GM19395 (cell line): ENCODE data around the gene ZNF280B.

Experiments
- ATAC-seq: cut with Tn5 transposase; IDR thresholded peaks from one replicate; pipeline ENCODE4 v1.9.1; 2021; ENCODE audit warnings: mild to moderate bottlenecking, moderate library complexity; ENCODE audit not compliant: unreplicated experiment

Gene ZNF280B, protein sequence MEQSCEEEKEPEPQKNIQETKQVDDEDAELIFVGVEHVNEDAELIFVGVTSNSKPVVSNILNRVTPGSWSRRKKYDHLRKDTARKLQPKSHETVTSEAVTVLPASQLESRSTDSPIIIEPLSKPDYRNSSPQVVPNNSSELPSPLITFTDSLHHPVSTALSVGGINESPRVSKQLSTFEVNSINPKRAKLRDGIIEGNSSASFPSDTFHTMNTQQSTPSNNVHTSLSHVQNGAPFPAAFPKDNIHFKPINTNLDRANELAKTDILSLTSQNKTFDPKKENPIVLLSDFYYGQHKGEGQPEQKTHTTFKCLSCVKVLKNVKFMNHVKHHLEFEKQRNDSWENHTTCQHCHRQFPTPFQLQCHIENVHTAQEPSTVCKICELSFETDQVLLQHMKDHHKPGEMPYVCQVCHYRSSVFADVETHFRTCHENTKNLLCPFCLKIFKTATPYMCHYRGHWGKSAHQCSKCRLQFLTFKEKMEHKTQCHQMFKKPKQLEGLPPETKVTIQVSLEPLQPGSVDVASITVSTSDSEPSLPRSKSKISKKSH

DNA sequence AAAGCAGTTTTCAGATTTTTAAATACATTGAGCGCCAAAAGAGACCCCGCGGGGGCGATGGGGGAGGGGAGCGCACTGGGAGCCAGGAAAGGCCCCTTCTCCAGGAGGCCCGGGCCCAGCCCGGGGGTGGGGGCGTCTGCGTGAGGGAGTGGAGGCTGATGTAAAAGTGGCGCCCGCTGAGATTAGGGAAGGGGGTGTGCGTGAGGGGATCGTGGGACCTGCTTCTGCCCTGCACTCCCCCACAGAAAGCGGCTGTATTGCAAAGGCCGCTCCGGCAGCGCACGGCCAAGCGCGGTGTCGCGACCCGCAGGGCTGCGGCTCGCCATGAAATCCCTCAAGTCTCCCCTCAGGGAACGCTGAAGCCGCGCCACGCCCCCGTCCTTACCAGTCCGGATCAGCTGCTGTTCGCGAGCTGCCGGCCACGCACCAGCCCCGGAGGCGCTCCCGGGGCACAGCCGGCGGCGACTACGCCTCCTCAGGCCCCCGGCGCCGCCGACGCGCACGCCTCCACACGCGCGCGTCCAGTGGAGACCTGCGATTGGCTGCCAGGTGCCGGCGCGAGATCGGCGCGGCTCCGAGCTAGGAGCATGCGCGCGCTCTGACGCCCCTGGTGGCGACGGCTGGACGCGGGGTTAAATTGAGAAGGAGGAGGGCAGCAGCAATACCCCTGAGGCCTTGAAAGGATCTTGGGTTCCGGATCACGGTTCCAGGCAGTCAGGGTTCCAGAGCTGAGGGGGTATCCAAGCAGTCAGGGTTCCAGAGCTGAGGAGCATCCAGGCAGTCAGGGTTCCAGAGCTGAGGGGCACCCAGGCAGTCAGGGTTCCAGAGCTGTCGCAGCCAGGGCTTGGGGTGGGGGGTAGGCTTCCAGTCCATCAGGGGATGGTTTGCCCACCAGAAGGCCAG is at the start of gene ZNF280B:
Gene ZNF280B (minus strand): TSS at position 469 of the 903 bp plus-strand sequence. CDS start 19,344 bp downstream, outside the sequence.
- ATAC-seq: no peak

DNA sequence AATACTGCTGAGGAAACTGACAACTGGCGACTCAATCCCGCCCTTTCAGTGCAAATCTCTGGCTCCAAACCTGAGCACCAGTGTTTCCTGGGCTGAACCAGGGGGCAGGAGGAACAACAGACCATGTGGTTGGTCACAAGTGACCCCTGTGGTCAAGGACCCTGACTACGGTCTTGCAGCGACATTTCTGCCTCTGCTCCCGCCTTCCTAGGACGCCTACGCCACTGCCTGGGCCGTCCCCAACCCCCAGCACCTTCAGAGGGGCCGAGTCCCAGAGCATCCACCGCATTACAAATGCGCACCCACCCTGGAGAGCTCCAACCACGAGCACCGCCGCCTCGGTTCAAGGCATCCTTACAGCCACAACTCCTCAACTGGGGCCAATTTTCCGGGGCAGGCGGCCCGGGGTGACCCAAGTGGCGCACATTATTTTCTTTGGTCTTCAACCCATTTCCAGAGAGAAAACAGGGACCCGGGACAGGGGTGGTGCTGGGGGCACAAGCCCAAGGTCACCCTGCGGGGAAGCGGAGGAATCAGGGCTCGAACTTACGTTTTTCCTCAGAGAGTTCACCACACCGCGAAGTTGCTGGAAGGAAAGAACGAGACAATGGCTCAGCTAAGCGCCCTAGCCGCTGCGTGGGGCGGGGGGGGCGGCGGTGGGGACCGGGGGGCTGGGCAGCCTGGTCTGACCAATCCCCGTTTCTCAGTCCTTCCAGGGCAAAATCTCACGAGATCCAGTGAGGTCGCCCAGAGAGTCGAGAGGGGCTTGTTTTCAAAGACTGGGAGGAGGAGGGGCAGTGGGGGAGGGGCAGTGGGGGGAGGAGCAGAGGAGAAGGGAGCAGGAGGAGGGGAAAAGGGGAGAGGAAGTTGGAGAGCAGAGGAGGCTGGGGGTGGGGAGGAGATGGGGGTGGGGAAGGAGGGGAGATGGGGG is 48.7 kb upstream of the ZNF280B start:
- no peak for ATAC-seq

DNA sequence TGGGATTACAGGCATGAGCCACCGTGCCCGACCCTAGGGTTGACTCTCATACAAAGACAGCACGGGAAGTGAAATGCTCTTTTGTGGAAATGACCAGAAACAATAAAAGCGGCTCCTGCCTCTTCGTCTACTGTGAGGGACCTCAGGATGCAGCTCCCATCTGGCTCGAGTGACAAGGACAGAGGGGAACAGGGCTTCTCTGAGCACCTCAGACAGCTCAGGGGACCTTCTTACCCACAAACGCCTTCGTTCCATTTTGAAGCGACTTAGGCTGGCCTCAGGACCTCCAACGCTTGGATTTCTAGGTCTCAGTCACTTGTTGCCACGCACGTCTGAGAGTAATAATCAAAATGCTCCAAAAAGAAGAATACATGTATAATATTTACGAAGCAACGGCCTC is 48.0 kb upstream of the ZNF280B start:
- ATAC-seq: no peak

DNA sequence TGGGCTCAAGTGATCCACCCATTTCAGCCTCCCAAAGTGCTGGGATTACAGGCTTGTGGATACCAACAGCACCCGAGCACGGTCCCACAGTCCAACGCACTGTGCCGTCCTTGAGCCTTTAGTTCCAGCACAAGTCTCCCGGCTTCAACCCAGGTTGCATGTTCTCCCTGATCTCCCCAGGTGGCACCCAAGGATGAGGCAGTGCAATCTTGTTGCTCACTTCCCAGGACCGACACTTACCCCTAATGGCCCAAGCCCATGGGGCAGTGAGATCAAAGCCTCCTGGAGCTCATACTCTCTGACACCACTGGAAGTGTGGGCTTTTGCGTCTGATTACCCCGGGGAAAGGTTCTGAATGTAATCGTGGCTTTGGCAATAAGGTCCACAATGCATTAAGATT is 47.1 kb upstream of the ZNF280B start:
- no peak for ATAC-seq

GRCh38 chr22:22554587-22555284 is 46.2 kb upstream of the ZNF280B start:
- no peak for ATAC-seq

DNA sequence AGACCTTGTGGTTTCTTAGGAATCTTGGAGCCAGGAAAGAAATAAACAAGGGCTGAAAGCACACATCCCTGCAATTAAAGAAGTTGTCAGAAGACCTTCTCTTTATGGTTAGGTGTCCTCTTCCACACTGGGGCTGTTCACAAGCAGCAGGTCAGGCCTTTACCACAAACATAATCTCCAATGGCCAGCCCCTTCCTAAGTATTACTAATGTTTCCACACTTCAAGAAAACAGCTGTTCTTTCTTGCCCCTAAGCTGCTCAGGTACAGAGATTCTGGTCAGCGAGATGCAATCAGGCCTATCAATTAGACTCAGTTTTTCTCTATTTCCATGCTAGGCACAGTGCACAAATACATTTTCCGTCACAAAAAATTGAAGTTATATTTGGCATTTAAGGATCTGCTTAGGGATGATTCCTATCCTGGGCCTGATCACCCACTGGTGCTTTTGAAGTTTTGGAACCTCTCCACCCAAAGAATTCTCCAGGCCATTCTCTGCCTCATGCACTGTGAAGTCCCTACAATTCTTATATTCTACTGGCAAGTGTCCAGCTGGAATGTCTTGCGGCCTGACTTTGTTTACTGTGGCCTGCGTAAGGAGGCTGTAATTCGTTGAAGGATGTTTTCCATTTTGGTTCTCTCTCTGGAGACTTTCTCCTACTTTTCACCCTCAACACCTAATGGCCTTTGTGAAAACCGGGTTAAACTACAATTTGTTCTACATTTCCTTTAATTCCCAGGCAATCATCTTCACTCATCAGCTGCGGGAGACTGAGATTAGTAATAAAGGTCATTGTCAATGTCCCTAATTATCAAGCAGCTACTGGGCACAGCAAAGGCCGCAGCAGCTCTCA is 45.4 kb upstream of the ZNF280B start:
- ATAC-seq: no peak

DNA sequence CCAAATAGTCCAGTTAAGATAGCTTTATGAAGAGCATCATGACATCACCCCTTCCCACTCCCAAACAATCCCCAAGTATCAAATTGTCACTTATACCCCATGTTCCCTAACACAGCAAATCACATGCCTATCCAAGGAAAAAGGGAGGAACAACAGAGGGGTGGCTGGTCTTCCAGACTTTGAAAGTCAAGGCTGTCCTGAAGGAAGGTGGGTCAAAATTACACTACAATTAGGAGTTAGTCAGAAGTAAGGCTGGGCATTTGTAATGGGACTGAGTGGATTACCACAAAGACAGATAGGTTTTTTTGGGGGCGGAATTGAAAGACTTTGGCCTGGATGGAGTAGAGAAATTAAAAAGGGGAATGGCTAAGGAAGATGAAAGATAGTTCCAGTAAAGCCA is 44.6 kb upstream of the ZNF280B start:
- ATAC-seq: no peak

DNA sequence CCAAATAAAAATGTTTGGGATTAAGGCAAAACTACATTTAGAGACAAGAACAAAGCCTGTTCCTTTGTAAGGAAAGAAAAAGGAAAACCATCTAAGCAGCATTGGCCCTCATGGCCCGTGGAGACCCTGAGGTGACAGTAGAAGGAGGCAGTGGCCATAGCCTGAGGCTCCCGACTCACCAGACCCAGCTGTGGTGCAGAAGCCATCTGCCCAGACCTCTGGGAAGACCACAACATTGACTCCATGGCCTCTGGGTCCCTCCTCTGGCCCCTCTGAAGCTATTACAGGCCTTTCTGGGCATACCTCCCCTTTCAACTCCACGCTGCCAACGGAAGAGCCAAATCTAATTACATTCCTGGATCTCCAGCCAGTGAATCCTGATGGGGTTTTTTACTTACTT is 44.1 kb upstream of the ZNF280B start:
- ATAC-seq: no peak

DNA sequence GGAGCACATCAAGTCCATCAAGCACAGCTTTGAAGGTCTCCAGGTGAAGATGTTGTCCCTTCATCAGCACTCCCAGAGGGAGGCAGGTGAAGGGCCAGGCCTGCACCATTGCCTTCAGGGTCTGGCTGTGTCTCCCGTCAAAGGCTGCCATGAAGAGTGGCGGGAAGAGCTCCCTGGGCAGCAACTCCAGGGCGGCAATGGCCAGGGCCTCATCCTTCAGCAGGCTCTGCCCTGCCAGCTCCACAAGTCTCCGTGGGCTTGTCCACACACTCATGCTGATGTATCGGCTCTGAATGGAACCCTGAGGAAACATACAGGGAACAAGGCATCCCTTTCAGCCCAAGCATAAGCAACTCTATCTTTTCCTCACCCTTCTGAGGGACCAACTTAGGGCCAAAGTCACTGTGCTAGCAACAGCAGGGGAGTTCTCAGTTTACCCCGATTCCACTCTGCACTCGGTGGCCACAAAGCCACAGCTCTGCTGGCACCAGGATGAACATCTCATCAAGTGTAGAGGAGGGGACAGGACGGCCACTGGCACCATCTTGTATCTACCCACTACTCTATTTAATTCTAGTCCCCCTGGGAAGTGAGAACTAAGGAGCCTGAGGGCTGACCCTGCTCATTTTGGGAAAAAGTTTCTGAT is 42.4 kb upstream of the ZNF280B start:
- no peak for ATAC-seq

GRCh38 chr22:22548910-22549309 is 40.4 kb upstream of the ZNF280B start:
- no peak for ATAC-seq

DNA sequence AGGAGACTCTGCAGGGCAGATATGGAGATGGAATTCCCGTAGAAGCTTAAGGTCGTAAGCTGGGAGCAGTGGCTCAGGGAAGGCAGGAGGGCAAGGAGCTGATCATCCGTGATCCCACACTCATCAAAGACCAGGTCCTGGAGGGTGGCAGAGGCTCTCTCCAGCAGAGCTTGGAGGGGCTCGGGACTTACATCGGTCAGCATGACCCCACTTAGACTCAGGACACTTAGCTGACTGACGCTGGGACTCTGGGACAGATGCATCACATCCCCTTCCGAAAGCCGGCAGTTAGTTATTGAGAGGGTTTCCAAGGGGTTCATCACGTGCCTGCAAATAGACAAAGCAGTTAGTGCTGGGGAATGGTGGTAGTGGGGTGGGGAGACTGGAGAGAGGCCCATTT is 39.8 kb upstream of the ZNF280B start:
- no peak for ATAC-seq

DNA sequence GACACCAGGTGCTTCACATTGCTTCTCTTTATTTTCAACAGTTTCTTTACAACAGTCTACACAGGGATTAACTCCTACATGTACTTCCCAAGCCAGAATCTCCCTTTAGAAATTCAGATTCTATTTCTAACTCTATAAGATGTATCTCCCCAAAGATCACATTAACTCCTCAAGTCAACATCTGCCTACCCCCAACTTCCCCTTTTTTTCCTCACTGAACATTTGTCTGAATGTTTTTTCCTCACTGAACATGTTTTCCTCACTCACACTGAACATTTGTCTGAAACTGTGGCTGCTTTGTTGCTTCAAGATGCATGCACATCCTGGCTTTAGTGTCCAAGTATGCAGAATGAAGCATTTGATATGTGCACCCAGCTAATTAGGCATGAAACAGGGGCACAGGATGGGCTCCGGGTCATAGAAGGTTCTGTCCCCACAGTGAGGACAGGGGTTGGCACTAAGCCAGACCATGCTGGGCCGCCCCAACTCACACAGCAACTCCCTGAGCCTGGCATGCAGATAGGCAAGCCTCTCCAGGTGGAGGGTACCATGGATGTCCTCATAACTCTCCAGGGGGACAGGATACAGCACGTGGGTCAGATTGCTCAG is 39.3 kb upstream of the ZNF280B start:
- ATAC-seq: no peak

- no peak for ATAC-seq
These were observed 38.7 kb upstream of the ZNF280B start for GRCh38 chr22:22547226-22547625.

GRCh38 chr22:22546490-22546889 is 37.9 kb upstream of the ZNF280B start:
- no peak for ATAC-seq

DNA sequence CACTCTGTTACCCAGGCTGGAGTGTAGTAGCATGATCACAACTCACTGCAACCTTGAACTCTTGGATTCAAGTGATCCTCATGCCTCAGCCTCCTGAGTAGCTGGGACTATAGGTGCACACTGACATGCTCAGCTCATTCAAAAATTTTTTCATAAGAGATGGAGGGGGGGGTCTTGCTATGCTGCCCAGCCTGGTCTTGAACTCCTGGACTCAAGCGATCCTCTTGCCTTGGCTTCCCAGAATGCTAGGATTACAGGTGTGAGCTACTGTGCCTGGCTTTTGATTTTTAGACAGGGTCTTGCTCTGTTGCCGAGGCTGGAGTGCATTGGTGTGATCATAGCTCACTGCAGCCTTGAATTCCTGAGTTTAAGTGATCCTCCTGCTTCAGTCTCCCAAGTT is 36.5 kb upstream of the ZNF280B start:
- no peak for ATAC-seq

DNA sequence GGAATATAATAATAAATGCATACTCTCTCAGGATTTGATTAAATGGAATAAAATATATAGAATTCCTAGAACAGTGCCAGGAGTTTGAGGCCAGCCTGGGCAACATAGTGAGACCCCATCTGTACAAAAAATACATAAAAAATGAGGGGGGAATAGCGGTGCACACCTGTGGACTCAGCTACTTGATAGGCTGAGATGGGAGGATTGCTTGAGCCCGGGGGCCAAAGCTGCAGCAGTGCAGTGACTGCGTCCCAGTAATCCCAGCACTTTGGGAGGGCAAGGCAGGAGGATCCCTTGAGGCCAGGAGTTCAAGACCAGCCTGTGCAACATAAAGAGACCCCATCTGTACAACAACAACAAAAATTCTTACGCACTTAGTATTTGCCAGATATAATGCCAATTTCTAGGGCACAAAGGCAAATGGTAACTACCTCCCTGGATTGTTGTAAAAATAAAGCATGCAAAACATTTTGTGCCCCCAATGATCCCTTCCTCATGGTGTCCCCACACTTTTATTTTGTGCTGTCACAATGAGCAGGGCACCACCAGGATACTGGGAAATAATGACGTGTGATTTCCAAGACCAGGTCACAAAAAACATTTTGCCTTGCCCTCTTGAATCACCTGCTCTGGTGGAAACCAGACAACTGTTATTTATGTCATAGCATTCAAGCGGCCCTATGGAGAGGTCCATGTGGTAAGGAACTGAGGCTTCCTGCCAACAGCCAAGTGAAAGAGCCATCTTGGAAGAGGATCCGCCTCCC is 29.9 kb upstream of the ZNF280B start:
- ATAC-seq: no peak

DNA sequence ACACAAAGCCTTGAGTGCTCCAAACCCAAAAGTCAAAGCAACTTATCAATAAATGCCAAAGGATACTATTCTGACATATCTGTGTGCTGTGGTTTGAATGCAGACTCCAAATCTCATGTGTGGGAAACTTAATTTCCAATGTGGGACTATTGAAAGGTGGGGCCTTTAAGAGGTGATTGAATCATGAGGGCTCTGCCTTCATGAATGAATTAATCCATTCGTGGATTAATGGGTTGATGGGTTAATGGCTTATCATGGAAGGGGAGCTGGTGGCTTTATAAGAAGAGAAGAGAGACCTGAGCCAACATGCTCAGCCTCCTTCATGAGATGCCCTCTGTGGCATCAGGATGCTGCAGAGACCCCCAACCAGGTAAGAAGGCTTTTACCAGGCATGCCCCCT is 28.4 kb upstream of the ZNF280B start:
- no peak for ATAC-seq
